WTC11 (cell line): ENCODE results near the gene FURIN. TPM values are rescaled to one million over a fixed set of nuclear protein-coding genes. Genes with fewer than 3 reads are reported as not detected.

ENCODE experiments used
- ATAC-seq: fragments of 200-7000 bp; cut with Tn5 transposase; 2 replicates; pipeline ENCODE4 v1.10.0; 2021; ENCODE audit warnings: mild to moderate bottlenecking, moderate library complexity
- CTCF ChIA-PET: fragments of 300-600 bp; sonication (Branson Sonifier 250); formaldehyde crosslinking; loops from one replicate; lab custom pipeline; 2021; ENCODE audit warnings: antibody characterized with exemption; lab: Charles Lee
- POLR2A ChIA-PET: fragments of 350-600 bp; sonication (Branson Sonifier 250); formaldehyde crosslinking; loops from one replicate; lab custom pipeline; 2021; ENCODE audit warnings: antibody characterized with exemption; lab: Charles Lee
- DNase-seq: peaks from one replicate; pipeline ENCODE4 v3.0.0; 2021; ENCODE audit warnings: low spot score
- H3K27ac Mint-ChIP-seq: 2 replicates; pipeline ENCODE4 v1.8.0; 2021; ENCODE audit warnings: mixed read lengths
- H3K27me3 Mint-ChIP-seq: 2 replicates; pipeline ENCODE4 v1.8.0; 2021; ENCODE audit warnings: low read depth, mild to moderate bottlenecking, moderate library complexity, mixed read lengths
- H3K36me3 Mint-ChIP-seq: 2 replicates; pipeline ENCODE4 v1.8.0; 2021; ENCODE audit warnings: mixed read lengths
- H3K4me1 Mint-ChIP-seq: 2 replicates; pipeline ENCODE4 v1.8.0; 2022; ENCODE audit warnings: mixed read lengths
- H3K4me3 Mint-ChIP-seq: 2 replicates; pipeline ENCODE4 v1.8.0; 2021; ENCODE audit warnings: mild to moderate bottlenecking, moderate library complexity, mixed read lengths
- H3K9me3 Mint-ChIP-seq: 2 replicates; pipeline ENCODE4 v1.8.0; 2021; ENCODE audit warnings: mixed read lengths
- ATF2 ChIP-seq: sonication (generic); formaldehyde crosslinking; IDR thresholded peaks from 2 replicates; pipeline ENCODE4 v1.8.1; 2022; ENCODE audit warnings: low read depth, missing genetic modification reagents, borderline replicate concordance
- FOXK1 ChIP-seq: sonication (generic); formaldehyde crosslinking; IDR thresholded peaks from 2 replicates; pipeline ENCODE4 v1.8.0; 2022; ENCODE audit warnings: mild to moderate bottlenecking, moderate library complexity, missing genetic modification reagents
- NR2C2 ChIP-seq: sonication (generic); formaldehyde crosslinking; IDR thresholded peaks from 2 replicates; pipeline ENCODE4 v1.8.0; 2022; ENCODE audit warnings: mild to moderate bottlenecking, missing genetic modification reagents
- TEAD1 ChIP-seq: sonication (generic); formaldehyde crosslinking; IDR thresholded peaks from 2 replicates; pipeline ENCODE4 v1.8.0; 2022; ENCODE audit warnings: mild to moderate bottlenecking, missing genetic modification reagents
- USF2 ChIP-seq: sonication (generic); formaldehyde crosslinking; IDR thresholded peaks from 2 replicates; pipeline ENCODE4 v1.8.1; 2023; ENCODE audit warnings: mild to moderate bottlenecking, missing genetic modification reagents, moderate library complexity
- ZNF416 ChIP-seq: fragments of 250-450 bp; sonication (Bioruptor Pico); IDR thresholded peaks from 2 replicates; pipeline ENCODE4 v1.9.0; 2021; ENCODE audit warnings: mild to moderate bottlenecking, inconsistent platforms
- ZNF532 ChIP-seq: fragments of 250-450 bp; sonication (Bioruptor Pico); IDR thresholded peaks from 2 replicates; pipeline ENCODE4 v1.9.0; 2021; ENCODE audit warnings: mild to moderate bottlenecking, borderline replicate concordance
- total RNA-seq: library from RNA; stranded (reverse); gene quantifications from 3 replicates; pipeline ENCODE4 v1.2.3, GENCODE V29; 2021
- TF ChIP-seq, protein P1 (sequence below): sonication (generic); formaldehyde crosslinking; IDR thresholded peaks from 2 replicates; pipeline ENCODE4 v1.8.0; 2022; ENCODE audit warnings: missing genetic modification reagents
- TF ChIP-seq, protein P2 (sequence below): sonication (generic); formaldehyde crosslinking; IDR thresholded peaks from 2 replicates; pipeline ENCODE4 v1.8.0; 2023; ENCODE audit warnings: missing genetic modification reagents, mild to moderate bottlenecking, borderline replicate concordance

FURIN gene
- total RNA-seq, 1 experiment from 2014 or later = 46.3 TPM

GRCh38 chr15:90876046-90876445 is 7.7 kb downstream of the FURIN start:
- Mint-ChIP-seq H3K4me1 (peaks cover 25% of the 10 kb centered on the region), H3K27me3 (no peaks in the 10 kb centered on the region), H3K27ac (no peak overlapping the region), H3K9me3 (no peaks in the 10 kb centered on the region), H3K4me3 (no peak overlapping the region), H3K36me3 (peaks cover 32% of the 10 kb centered on the region; the same call in 1 of the 2 replicates)
- TF ChIP-seq ZNF416 = no peak
- TF ChIP-seq, protein P1, sequence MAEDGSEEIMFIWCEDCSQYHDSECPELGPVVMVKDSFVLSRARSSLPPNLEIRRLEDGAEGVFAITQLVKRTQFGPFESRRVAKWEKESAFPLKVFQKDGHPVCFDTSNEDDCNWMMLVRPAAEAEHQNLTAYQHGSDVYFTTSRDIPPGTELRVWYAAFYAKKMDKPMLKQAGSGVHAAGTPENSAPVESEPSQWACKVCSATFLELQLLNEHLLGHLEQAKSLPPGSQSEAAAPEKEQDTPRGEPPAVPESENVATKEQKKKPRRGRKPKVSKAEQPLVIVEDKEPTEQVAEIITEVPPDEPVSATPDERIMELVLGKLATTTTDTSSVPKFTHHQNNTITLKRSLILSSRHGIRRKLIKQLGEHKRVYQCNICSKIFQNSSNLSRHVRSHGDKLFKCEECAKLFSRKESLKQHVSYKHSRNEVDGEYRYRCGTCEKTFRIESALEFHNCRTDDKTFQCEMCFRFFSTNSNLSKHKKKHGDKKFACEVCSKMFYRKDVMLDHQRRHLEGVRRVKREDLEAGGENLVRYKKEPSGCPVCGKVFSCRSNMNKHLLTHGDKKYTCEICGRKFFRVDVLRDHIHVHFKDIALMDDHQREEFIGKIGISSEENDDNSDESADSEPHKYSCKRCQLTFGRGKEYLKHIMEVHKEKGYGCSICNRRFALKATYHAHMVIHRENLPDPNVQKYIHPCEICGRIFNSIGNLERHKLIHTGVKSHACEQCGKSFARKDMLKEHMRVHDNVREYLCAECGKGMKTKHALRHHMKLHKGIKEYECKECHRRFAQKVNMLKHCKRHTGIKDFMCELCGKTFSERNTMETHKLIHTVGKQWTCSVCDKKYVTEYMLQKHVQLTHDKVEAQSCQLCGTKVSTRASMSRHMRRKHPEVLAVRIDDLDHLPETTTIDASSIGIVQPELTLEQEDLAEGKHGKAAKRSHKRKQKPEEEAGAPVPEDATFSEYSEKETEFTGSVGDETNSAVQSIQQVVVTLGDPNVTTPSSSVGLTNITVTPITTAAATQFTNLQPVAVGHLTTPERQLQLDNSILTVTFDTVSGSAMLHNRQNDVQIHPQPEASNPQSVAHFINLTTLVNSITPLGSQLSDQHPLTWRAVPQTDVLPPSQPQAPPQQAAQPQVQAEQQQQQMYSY (CRISPR knock-in tag) = no peak
- TF ChIP-seq NR2C2 = no peak
- no peak for TF ChIP-seq ZNF532
- ChIA-PET CTCF (no interaction called here), POLR2A (no interaction called here)
- DNase-seq = no peak
- no peak for ATAC-seq

DNA sequence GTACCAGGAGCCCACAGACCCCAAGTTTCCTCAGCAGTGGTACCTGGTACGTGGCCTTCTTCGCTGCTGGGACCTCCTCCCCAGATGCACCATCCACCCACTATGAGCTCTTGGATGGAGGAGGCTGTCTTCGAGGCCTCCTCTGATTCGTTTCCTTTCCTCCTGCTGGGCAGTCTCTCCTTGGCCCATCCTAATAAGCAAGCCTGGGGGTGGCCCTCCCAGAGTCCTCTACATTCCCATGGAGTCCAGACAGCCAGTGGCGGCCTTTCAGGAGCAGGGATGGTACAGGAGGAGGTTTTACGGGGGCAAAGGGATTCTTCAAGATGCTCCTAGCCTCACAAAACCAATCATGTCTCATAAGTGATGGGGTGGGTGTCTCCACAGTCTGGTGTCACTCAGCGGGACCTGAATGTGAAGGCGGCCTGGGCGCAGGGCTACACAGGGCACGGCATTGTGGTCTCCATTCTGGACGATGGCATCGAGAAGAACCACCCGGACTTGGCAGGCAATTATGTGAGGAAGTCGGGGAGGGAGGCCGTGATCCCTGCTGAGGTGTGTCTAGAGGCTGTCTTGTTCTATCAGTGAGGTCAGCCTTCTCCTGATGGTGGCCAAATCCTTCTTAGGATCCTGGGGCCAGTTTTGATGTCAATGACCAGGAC is 8.3 kb downstream of the FURIN start:
- Mint-ChIP-seq H3K36me3 (peaks cover 32% of the 10 kb centered on the region; the same call in 1 of the 2 replicates), H3K9me3 (no peaks in the 10 kb centered on the region), H3K27ac (no peak overlapping the region), H3K4me1 (peaks cover 25% of the 10 kb centered on the region), H3K27me3 (no peaks in the 10 kb centered on the region)
- ChIA-PET POLR2A (no interaction called here), CTCF (no interaction called here)
- no peak for ATAC-seq
- DNase-seq = no peak
- TF ChIP-seq, protein P2, sequence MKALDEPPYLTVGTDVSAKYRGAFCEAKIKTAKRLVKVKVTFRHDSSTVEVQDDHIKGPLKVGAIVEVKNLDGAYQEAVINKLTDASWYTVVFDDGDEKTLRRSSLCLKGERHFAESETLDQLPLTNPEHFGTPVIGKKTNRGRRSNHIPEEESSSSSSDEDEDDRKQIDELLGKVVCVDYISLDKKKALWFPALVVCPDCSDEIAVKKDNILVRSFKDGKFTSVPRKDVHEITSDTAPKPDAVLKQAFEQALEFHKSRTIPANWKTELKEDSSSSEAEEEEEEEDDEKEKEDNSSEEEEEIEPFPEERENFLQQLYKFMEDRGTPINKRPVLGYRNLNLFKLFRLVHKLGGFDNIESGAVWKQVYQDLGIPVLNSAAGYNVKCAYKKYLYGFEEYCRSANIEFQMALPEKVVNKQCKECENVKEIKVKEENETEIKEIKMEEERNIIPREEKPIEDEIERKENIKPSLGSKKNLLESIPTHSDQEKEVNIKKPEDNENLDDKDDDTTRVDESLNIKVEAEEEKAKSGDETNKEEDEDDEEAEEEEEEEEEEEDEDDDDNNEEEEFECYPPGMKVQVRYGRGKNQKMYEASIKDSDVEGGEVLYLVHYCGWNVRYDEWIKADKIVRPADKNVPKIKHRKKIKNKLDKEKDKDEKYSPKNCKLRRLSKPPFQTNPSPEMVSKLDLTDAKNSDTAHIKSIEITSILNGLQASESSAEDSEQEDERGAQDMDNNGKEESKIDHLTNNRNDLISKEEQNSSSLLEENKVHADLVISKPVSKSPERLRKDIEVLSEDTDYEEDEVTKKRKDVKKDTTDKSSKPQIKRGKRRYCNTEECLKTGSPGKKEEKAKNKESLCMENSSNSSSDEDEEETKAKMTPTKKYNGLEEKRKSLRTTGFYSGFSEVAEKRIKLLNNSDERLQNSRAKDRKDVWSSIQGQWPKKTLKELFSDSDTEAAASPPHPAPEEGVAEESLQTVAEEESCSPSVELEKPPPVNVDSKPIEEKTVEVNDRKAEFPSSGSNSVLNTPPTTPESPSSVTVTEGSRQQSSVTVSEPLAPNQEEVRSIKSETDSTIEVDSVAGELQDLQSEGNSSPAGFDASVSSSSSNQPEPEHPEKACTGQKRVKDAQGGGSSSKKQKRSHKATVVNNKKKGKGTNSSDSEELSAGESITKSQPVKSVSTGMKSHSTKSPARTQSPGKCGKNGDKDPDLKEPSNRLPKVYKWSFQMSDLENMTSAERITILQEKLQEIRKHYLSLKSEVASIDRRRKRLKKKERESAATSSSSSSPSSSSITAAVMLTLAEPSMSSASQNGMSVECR (CRISPR knock-in tag) = no peak
- TF ChIP-seq USF2 (CRISPR knock-in tag) (no peak), FOXK1 (CRISPR knock-in tag) (no peak)
- TF ChIP-seq, all 79 proteins: peak for 0
- H3K4me3 Mint-ChIP-seq = no peak overlapping the region

- H3K27ac Mint-ChIP-seq = no peak overlapping the region
- DNase-seq = no peak
- TF ChIP-seq ATF2 (CRISPR knock-in tag) (no peak), TEAD1 (no peak)
- TF ChIP-seq, protein P2 (CRISPR knock-in tag) = no peak
- POLR2A ChIA-PET = no interaction called here
- H3K9me3 Mint-ChIP-seq = no peaks in the 10 kb centered on the region
- H3K27me3 Mint-ChIP-seq = no peaks in the 10 kb centered on the region
- ATAC-seq = no peak
- H3K36me3 Mint-ChIP-seq = peaks cover 32% of the 10 kb centered on the region; the same call in 1 of the 2 replicates
- H3K4me3 Mint-ChIP-seq = no peak overlapping the region
- peaks cover 22% of the 10 kb centered on the region for H3K4me1 Mint-ChIP-seq
- CTCF ChIA-PET = no interaction called here
Observed at GRCh38 chr15:90877315-90877714, 8.9 kb downstream of the FURIN start.
